H1 (cell line): ENCODE measurements around the gene HYDIN. TPM values are rescaled to one million over a fixed set of nuclear protein-coding genes. Genes with fewer than 3 reads are reported as not detected.
A peak's percentile ranks its signal among the peaks of the same experiment; 100 is the strongest.
"Not testable (repeated sequence)": the region's sequence is repeated elsewhere in the genome, so short reads cannot be mapped to it uniquely, and the experiment has no call there.

ENCODE experiments used
- CTCF ChIA-PET: fragments of 300-600 bp; sonication (Branson Sonifier 250); formaldehyde crosslinking; loops from one replicate; lab custom pipeline; 2021; ENCODE audit not compliant: partially characterized antibody; lab: Charles Lee
- POLR2A ChIA-PET: fragments of 300-600 bp; sonication (Branson Sonifier 250); formaldehyde crosslinking; loops from one replicate; lab custom pipeline; 2021; ENCODE audit warnings: inconsistent platforms; ENCODE audit not compliant: partially characterized antibody; lab: Charles Lee
- DNase-seq, 2 experiments: peaks; one replicate each; pipeline versions ENCODE4 v3.0.0 to v3.0.0-alpha.2; 2010 to 2022; ENCODE audit warnings: low spot score in 2 of 2, low read depth in 1 of 2, mixed read lengths in 1 of 2
- FAIRE-seq: peaks from 2 replicates; lab custom pipeline; 2011; peaks lifted over from hg19 to GRCh38; lab: Jason Lieb, UNC
- H2AFZ ChIP-seq: 2 replicates; pipeline ENCODE4 v1.8.1; 2012; ENCODE audit warnings: low read length, inconsistent platforms
- H2AK5ac ChIP-seq: 2 replicates; pipeline ENCODE4 v1.6.1; 2013; ENCODE audit warnings: low read depth, low read length
- H2BK120ac ChIP-seq: replicated peaks from 2 replicates; pipeline ENCODE3; 2013; ENCODE audit warnings: low read depth, low read length, inconsistent platforms
- H2BK12ac ChIP-seq: 2 replicates; pipeline ENCODE4 v1.6.1; 2013; ENCODE audit warnings: low read depth, low read length
- H2BK15ac ChIP-seq: 2 replicates; pipeline ENCODE4 v1.6.1; 2013; ENCODE audit warnings: low read length
- H2BK20ac ChIP-seq: 2 replicates; pipeline ENCODE4 v1.6.1; 2013; ENCODE audit warnings: low read length
- H2BK5ac ChIP-seq: 2 replicates; pipeline ENCODE4 v1.6.1; 2013; ENCODE audit warnings: low read depth, low read length
- H3K14ac ChIP-seq: 2 replicates; pipeline ENCODE4 v1.6.1; 2013; ENCODE audit warnings: inconsistent platforms; ENCODE audit not compliant: insufficient read length
- H3K18ac ChIP-seq: 2 replicates; pipeline ENCODE4 v1.6.1; 2013; ENCODE audit warnings: low read length; ENCODE audit errors: extremely low read depth
- H3K23ac ChIP-seq: 2 replicates; pipeline ENCODE4 v1.6.1; 2013; ENCODE audit warnings: inconsistent platforms; ENCODE audit not compliant: insufficient read length
- H3K23me2 ChIP-seq: 2 replicates; pipeline ENCODE4 v1.6.1; 2013; ENCODE audit warnings: low read depth, low read length
- H3K27ac ChIP-seq: 2 replicates; pipeline ENCODE4 v1.6.1; 2011; ENCODE audit warnings: low read depth, low read length, inconsistent platforms
- H3K27me3 ChIP-seq, 4 experiments: replicated peaks in 1 of 4; 1 replicate in 1 of 4; 2 replicates in 3 of 4; pipeline versions ENCODE4 v1.6.1 to v1.8.1; 2011 to 2013; ENCODE audit warnings: low read length in 3 of 4, mild to moderate bottlenecking in 3 of 4, inconsistent platforms in 2 of 4, mixed read lengths in 2 of 4, moderate library complexity in 1 of 4; ENCODE audit not compliant: control insufficient read depth in 3 of 4, insufficient read depth in 3 of 4; ENCODE audit errors: extremely low read depth in 1 of 4
- H3K36me3 ChIP-seq, 4 experiments: 2 replicates each; pipeline versions ENCODE4 v1.6.1 to v1.8.1; 2011 to 2013; ENCODE audit warnings: mild to moderate bottlenecking in 4 of 4, low read length in 3 of 4, moderate library complexity in 2 of 4, control low read depth in 1 of 4, inconsistent platforms in 1 of 4; ENCODE audit not compliant: insufficient read depth in 4 of 4, control insufficient read depth in 2 of 4
- H3K4ac ChIP-seq: replicated peaks from 2 replicates; pipeline ENCODE3; 2013; ENCODE audit warnings: low read length, low read depth, mixed read lengths, inconsistent platforms; ENCODE audit not compliant: insufficient read length
- H3K4me1 ChIP-seq, 4 experiments: replicated peaks in 1 of 4; 1 replicate in 1 of 4; 2 replicates in 3 of 4; pipeline versions ENCODE4 v1.6.1 to v1.8.1; 2011 to 2013; ENCODE audit warnings: low read length in 3 of 4, inconsistent platforms in 2 of 4, mixed read lengths in 1 of 4; ENCODE audit not compliant: insufficient read depth in 4 of 4, control insufficient read depth in 3 of 4
- H3K4me2 ChIP-seq, 2 experiments: 2 replicates each; pipeline versions ENCODE4 v1.6.1 to v1.8.1; 2011 to 2013; ENCODE audit warnings: low read depth in 2 of 2, low read length in 2 of 2, control low read depth in 1 of 2, inconsistent platforms in 1 of 2, mild to moderate bottlenecking in 1 of 2; ENCODE audit not compliant: insufficient read depth in 1 of 2
- H3K4me3 ChIP-seq, 4 experiments: fragments of 200-600, 300-600 bp in 1 of 4; sonication (generic), shearing (Covaris generic), sonication (Bioruptor Twin) in 1 of 4; 2 replicates each; pipeline versions ENCODE4 v1.5.1 to v1.8.1; 2011 to 2016; ENCODE audit warnings: low read length in 4 of 4, low read depth in 3 of 4, control low read depth in 2 of 4, inconsistent platforms in 2 of 4, mild to moderate bottlenecking in 2 of 4, mixed read lengths in 1 of 4, moderate library complexity in 1 of 4; ENCODE audit not compliant: insufficient read depth in 2 of 4; ENCODE audit errors: extremely low read depth in 1 of 4
- H3K56ac ChIP-seq: replicated peaks from 2 replicates; pipeline ENCODE3; 2013; ENCODE audit warnings: low read depth, mild to moderate bottlenecking, mixed read lengths, low read length, inconsistent platforms; ENCODE audit not compliant: insufficient read length
- H3K79me1 ChIP-seq: 2 replicates; pipeline ENCODE4 v1.6.1; 2013; ENCODE audit warnings: low read depth, low read length, control low read depth
- H3K79me2 ChIP-seq, 2 experiments: 2 replicates each; pipeline versions ENCODE4 v1.6.1 to v1.8.1; 2012 to 2013; ENCODE audit warnings: low read length in 2 of 2, mild to moderate bottlenecking in 2 of 2, inconsistent platforms in 1 of 2; ENCODE audit not compliant: insufficient read depth in 2 of 2, control insufficient read depth in 1 of 2
- H3K9ac ChIP-seq, 4 experiments: replicated peaks in 1 of 4; 1 replicate in 1 of 4; 2 replicates in 3 of 4; pipeline versions ENCODE4 v1.6.1 to v1.8.1; 2011 to 2013; ENCODE audit warnings: low read depth in 3 of 4, low read length in 3 of 4, control low read depth in 2 of 4, mild to moderate bottlenecking in 2 of 4, moderate library complexity in 2 of 4, inconsistent platforms in 1 of 4; ENCODE audit errors: extremely low read depth in 1 of 4
- H3K9me3 ChIP-seq, 2 experiments: 2 replicates each; pipeline versions ENCODE4 v1.6.1 to v1.8.1; 2012 to 2013; ENCODE audit warnings: mild to moderate bottlenecking in 2 of 2, moderate library complexity in 2 of 2, control low read depth in 1 of 2, inconsistent platforms in 1 of 2, low read depth in 1 of 2, low read length in 1 of 2, mixed read lengths in 1 of 2; ENCODE audit not compliant: insufficient read depth in 2 of 2
- H4K20me1 ChIP-seq, 2 experiments: replicated peaks in 1 of 2; 2 replicates each; pipeline versions ENCODE3 to v1.8.1; 2011 to 2013; ENCODE audit warnings: inconsistent platforms in 2 of 2, low read length in 2 of 2, mild to moderate bottlenecking in 1 of 2; ENCODE audit not compliant: insufficient read depth in 2 of 2, control insufficient read depth in 1 of 2
- H4K5ac ChIP-seq: 2 replicates; pipeline ENCODE4 v1.6.1; 2013; ENCODE audit warnings: low read length, low read depth, mixed read lengths, inconsistent platforms; ENCODE audit not compliant: insufficient read length
- H4K8ac ChIP-seq: 2 replicates; pipeline ENCODE4 v1.8.0; 2013; ENCODE audit warnings: mild to moderate bottlenecking, moderate library complexity, low read length, inconsistent platforms; ENCODE audit not compliant: insufficient read depth; ENCODE audit errors: extremely low read depth
- H4K91ac ChIP-seq: replicated peaks from 2 replicates; pipeline ENCODE3; 2013; ENCODE audit warnings: low read length, mixed read lengths, inconsistent platforms; ENCODE audit not compliant: insufficient read length
- RAD21 ChIP-seq, 2 experiments: IDR thresholded peaks in 1 of 2; conservative IDR thresholded peaks in 1 of 2; 2 replicates each; pipeline ENCODE4 v1.6.1; 2011; ENCODE audit warnings: low read depth in 2 of 2, low read length in 2 of 2, improper control_type of control experiment in 1 of 2, inconsistent platforms in 1 of 2, mild to moderate bottlenecking in 1 of 2, moderate library complexity in 1 of 2
- WGBS, 2 experiments: shearing (Covaris generic) in 1 of 2; methylation state at CpG; one replicate each; pipeline versions ENCODE4 v1.1.6 to v1.1.7; 2013 to 2015; ENCODE audit warnings: low lambda C conversion rate in 2 of 2, mixed read lengths in 2 of 2, inconsistent platforms in 1 of 2, low coverage in 1 of 2, missing lambda C conversion rate in 1 of 2; ENCODE audit not compliant: insufficient replicate concordance in 2 of 2, insufficient coverage in 1 of 2, insufficient read length in 1 of 2; ENCODE audit errors: extremely low coverage in 1 of 2, missing lambda C conversion rate in 1 of 2; 5-methylcytosine and 5-hydroxymethylcytosine counted together
- polyA plus RNA-seq, 7 experiments: library from polyadenylated mRNA; depleted of rRNA in 3 of 7; stranded (reverse) in 5 of 7; unstranded in 2 of 7; fragments of >200 nt in 5 of 7; fragments of 200-250 nt in 2 of 7; gene quantifications; 1 replicate in 5 of 7; 2 replicates in 1 of 7; 4 replicates in 1 of 7; pipeline versions ENCODE4 v1.2.1 to v1.2.3, GENCODE V29; 2011 to 2013; ENCODE audit warnings: missing spikeins in 2 of 7, mixed read lengths in 2 of 7
- total RNA-seq: library from RNA; stranded (reverse); fragmentation: NEBNext Ultra II Directional; extraction: Animal tissue kit (Norgen Biotek cat#: 25700); gene quantifications from 2 replicates; pipeline ENCODE4 v1.2.1, GENCODE V29; 2021
- TF ChIP-seq, protein P1 (sequence below), 3 experiments: IDR thresholded peaks; 1 replicate in 2 of 3; 2 replicates in 1 of 3; pipeline versions ENCODE4 v1.5.1 to v1.6.1; 2011; ENCODE audit warnings: low read length in 3 of 3, mild to moderate bottlenecking in 3 of 3, inconsistent platforms in 2 of 3, low read depth in 1 of 3, moderate library complexity in 1 of 3; ENCODE audit not compliant: insufficient read depth in 1 of 3; ENCODE audit errors: control extremely low read depth in 1 of 3

Gene HYDIN
- total and polyA plus RNA-seq, 2 of the 8 experiments (the other 6 are each of a cell fraction or from before 2014, with no cell fraction given) = 1.1 to 1.8 TPM

DNA sequence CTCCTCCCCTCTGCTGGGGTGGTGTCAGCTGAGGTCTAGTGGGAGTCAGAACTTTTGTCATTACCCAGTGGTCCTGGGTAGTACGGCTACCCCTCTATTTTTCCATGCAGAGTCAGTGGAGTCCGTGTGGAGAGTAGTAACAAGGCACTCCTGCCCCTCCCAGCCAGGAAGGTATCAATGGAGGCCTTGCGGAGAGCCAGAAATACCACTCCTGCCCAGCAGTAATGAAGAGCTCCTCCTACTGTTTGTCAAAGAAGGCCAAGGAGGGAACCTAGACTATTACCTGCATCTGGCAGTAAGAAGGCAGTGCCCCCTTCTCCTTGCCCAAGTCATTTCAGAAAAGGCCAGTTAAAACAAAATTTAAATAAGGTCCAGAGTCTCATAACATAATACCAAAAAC, 262.2 kb downstream of the HYDIN start:
- H3K56ac ChIP-seq, H3K23me2 ChIP-seq, DNase-seq, H2BK120ac ChIP-seq, H2BK15ac ChIP-seq, H3K27me3 ChIP-seq, H2BK5ac ChIP-seq, H3K9me3 ChIP-seq, H3K4ac ChIP-seq, H3K36me3 ChIP-seq, POLR2A ChIA-PET, H3K27ac ChIP-seq, H3K79me1 ChIP-seq, H4K8ac ChIP-seq, H3K18ac ChIP-seq, H2BK20ac ChIP-seq, H2BK12ac ChIP-seq, H3K9ac ChIP-seq, H3K4me3 ChIP-seq, H4K5ac ChIP-seq, CTCF ChIA-PET, H2AFZ ChIP-seq, H3K14ac ChIP-seq, H3K79me2 ChIP-seq, H4K91ac ChIP-seq, H4K20me1 ChIP-seq, H3K4me1 ChIP-seq, H3K23ac ChIP-seq, H3K4me2 ChIP-seq, H2AK5ac ChIP-seq: not testable (repeated sequence)
- peak; percentile 97 for FAIRE-seq
- WGBS, 2 experiments = no CpG with 5 or more reads among the region's 3 CpGs
- TF ChIP-seq RAD21 (IDR thresholded peaks at IDR 0.05 in 1 of 2, conservative IDR thresholded peaks at IDR 0.05 in 1 of 2; ENCODE audit: low read depth in 2 of 2, low read length in 2 of 2) = peak in 1 of 2 experiments; percentile 5; a peak in 1 of 4 replicates
- TF ChIP-seq, protein P1, sequence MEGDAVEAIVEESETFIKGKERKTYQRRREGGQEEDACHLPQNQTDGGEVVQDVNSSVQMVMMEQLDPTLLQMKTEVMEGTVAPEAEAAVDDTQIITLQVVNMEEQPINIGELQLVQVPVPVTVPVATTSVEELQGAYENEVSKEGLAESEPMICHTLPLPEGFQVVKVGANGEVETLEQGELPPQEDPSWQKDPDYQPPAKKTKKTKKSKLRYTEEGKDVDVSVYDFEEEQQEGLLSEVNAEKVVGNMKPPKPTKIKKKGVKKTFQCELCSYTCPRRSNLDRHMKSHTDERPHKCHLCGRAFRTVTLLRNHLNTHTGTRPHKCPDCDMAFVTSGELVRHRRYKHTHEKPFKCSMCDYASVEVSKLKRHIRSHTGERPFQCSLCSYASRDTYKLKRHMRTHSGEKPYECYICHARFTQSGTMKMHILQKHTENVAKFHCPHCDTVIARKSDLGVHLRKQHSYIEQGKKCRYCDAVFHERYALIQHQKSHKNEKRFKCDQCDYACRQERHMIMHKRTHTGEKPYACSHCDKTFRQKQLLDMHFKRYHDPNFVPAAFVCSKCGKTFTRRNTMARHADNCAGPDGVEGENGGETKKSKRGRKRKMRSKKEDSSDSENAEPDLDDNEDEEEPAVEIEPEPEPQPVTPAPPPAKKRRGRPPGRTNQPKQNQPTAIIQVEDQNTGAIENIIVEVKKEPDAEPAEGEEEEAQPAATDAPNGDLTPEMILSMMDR (IDR thresholded peaks at IDR 0.05; ENCODE audit: control extremely low read depth in 1 of 3, insufficient read depth in 1 of 3, low read depth in 1 of 3, low read length in 3 of 3) = peak in 1 of 3 experiments; percentile 13; a peak in 1 of 4 replicates
